Left ventricle myocardium inferior (tissue), 1 donor: ENCODE measurements around the gene RAB6B. TPM values are rescaled to one million over a fixed set of nuclear protein-coding genes. Genes with fewer than 3 reads are reported as not detected.

Experiments used
- DNase-seq: peaks from one replicate; pipeline ENCODE4 v3.0.0-alpha.2; 2020
- H3K27ac ChIP-seq: fragments of 200-600 bp; replicated peaks from 2 replicates; pipeline ENCODE4 v1.8.0; 2021
- H3K27me3 ChIP-seq: fragments of 200-600 bp; 2 replicates; pipeline ENCODE4 v1.8.0; 2021; ENCODE audit warnings: low read depth
- H3K36me3 ChIP-seq: fragments of 200-600 bp; 2 replicates; pipeline ENCODE4 v1.8.0; 2021
- H3K4me1 ChIP-seq: fragments of 200-600 bp; 2 replicates; pipeline ENCODE4 v1.8.0; 2021
- H3K4me3 ChIP-seq: fragments of 200-600 bp; 2 replicates; pipeline ENCODE4 v1.8.0; 2021; ENCODE audit warnings: mild to moderate bottlenecking, moderate library complexity
- H3K9me3 ChIP-seq: fragments of 200-600 bp; replicated peaks from 2 replicates; pipeline ENCODE4 v1.8.0; 2021
- intact Hi-C: fragments of 100-400 bp; cut with micrococcal nuclease; formaldehyde crosslinking; loops from one replicate; pipeline ENCODE4 v1.11.0; 2022
- total RNA-seq: library from RNA; stranded (reverse); fragmentation: NEBNext Ultra II Directional; extraction: Animal tissue kit (Norgen Biotek cat#: 25700); gene quantifications from one replicate; pipeline ENCODE4 v1.2.1, GENCODE V29; 2021
- TF ChIP-seq, protein P1 (sequence below): fragments of 200-600 bp; IDR thresholded peaks from 2 replicates; pipeline ENCODE4 v1.8.0; 2021; ENCODE audit warnings: antibody characterized with exemption, mild to moderate bottlenecking, borderline replicate concordance
- donor health status: DM: no; HTN: yes; CAD: no; lungs with severe emphysema.

The RAB6B gene
- total RNA-seq, 1 donor from 2014 or later: 59.1 TPM

DNA sequence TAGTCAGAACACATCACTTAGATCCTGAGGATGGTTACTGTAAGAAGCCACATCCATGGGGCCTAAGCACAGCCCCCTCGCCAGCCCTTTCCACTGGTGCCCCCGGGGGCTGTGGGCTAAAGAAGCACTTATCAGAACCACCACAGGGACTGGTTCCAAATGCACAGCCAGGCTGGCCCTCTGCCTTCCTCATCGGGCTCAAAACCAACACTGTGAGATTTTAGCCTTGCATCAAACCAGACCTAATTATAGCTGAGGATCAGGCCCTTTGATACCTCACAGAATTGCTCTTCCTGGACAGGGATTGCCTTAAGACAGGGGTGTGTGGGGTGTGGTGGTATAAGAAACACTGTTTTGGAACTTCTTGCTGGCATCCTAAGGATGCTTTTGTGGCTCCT is 66.4 kb downstream of the RAB6B start:
- no peaks in the 10 kb centered on the region for H3K27me3 ChIP-seq
- peaks cover 25% of the 10 kb centered on the region for H3K4me1 ChIP-seq
- intact Hi-C loops: no loop called here
- no peak overlapping the region for H3K4me3 ChIP-seq
- DNase-seq: no peak
- peak overlapping the region; percentile 72 for H3K27ac ChIP-seq
- TF ChIP-seq, protein P1, sequence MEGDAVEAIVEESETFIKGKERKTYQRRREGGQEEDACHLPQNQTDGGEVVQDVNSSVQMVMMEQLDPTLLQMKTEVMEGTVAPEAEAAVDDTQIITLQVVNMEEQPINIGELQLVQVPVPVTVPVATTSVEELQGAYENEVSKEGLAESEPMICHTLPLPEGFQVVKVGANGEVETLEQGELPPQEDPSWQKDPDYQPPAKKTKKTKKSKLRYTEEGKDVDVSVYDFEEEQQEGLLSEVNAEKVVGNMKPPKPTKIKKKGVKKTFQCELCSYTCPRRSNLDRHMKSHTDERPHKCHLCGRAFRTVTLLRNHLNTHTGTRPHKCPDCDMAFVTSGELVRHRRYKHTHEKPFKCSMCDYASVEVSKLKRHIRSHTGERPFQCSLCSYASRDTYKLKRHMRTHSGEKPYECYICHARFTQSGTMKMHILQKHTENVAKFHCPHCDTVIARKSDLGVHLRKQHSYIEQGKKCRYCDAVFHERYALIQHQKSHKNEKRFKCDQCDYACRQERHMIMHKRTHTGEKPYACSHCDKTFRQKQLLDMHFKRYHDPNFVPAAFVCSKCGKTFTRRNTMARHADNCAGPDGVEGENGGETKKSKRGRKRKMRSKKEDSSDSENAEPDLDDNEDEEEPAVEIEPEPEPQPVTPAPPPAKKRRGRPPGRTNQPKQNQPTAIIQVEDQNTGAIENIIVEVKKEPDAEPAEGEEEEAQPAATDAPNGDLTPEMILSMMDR: no peak
- no peaks in the 10 kb centered on the region for H3K9me3 ChIP-seq
- H3K36me3 ChIP-seq: peaks cover 18% of the 10 kb centered on the region

DNA sequence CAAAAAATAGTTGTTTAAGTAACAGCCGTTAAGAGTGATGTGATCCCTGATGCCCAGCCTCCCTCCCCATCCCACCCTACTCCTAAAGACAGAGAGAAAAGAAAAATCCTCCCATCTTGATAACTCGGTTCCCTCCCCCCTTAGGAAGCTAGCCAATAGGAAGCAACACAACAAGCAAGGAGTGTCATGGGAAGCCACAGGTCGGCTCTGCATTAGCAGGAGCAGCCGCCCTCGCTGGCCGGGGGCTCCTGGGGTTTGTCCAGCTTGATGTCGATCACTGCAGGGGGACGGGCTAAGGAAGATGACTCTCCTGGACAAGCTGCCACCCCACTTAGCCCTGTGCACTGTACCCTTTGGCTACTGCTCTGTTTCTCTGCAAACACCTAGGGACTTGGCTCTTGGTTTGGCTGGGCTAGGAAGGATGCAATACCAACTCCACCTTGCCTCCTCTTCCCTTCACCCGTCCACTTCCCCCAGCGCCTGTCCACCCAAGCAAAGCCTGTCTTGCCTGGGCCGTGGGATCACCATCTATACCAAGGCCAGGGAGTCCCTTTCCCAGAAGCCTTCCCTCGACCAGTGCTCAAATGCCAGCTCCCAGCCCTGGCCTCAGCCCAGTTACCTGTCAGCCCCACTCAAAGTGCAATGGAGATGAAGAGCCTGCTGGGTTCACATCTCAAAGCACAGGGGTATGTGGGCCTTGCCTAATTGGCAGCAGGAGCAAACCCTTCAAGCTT is 66.9 kb downstream of the RAB6B start:
- Histone ChIP-seq H3K27ac (peak overlapping the region; percentile 72), H3K36me3 (peaks cover 24% of the 10 kb centered on the region), H3K9me3 (no peaks in the 10 kb centered on the region), H3K4me3 (no peak overlapping the region), H3K4me1 (peaks cover 25% of the 10 kb centered on the region), H3K27me3 (no peaks in the 10 kb centered on the region)
- TF ChIP-seq, protein P1: no peak
- intact Hi-C loops: no loop called here
- peak; percentile 53 for DNase-seq

DNA sequence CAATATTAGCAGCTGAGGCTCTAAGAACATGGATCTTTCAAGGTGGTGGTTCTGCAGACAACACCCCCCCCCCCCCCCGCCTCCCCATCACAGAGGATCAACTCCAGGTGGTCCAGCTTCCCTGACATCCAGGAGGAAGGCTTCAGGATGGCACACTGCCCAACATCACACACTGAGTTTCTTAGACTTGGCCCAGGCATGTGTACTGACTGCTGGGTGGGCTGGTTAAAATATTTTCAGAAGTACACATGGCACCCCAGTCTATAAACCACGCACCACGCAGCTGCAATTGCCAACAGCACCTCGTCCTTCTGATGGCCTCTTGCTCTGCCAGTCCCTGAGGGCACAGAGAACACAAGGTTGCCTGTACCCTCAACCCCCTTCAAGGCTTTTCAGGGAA is 68.0 kb downstream of the RAB6B start:
- peaks cover 15% of the 10 kb centered on the region for H3K36me3 ChIP-seq
- no peak for DNase-seq
- intact Hi-C loops: no loop called here
- H3K9me3 ChIP-seq: no peaks in the 10 kb centered on the region
- H3K4me1 ChIP-seq: peaks cover 25% of the 10 kb centered on the region
- no peaks in the 10 kb centered on the region for H3K27me3 ChIP-seq
- H3K27ac ChIP-seq: no peak overlapping the region
- H3K4me3 ChIP-seq: no peak overlapping the region
- TF ChIP-seq, protein P1: no peak

DNA sequence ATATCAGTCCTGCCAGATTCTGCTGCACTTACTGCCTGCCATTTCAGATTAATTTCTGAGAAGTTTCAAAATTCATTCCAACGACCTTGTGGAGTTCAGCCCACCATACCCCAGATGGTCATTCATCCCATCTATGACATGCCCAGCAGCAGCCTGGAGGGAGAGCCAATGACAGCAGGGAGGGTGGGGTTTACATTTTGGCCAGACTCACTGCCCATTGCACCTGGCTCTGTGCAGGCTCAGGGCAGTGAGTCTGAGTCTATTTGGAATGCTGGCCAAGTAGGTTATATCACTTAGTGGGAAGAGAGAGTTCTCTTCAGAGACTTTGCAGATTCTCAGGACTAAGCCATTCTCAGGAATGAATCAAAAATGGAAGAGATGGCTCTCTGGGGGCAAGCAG is 68.5 kb downstream of the RAB6B start:
- no peak for DNase-seq
- Histone ChIP-seq H3K9me3 (no peaks in the 10 kb centered on the region), H3K4me3 (no peak overlapping the region), H3K4me1 (peaks cover 25% of the 10 kb centered on the region), H3K36me3 (peaks cover 13% of the 10 kb centered on the region), H3K27me3 (no peaks in the 10 kb centered on the region), H3K27ac (no peak overlapping the region)
- intact Hi-C loops: no loop called here
- TF ChIP-seq, protein P1: no peak

DNA sequence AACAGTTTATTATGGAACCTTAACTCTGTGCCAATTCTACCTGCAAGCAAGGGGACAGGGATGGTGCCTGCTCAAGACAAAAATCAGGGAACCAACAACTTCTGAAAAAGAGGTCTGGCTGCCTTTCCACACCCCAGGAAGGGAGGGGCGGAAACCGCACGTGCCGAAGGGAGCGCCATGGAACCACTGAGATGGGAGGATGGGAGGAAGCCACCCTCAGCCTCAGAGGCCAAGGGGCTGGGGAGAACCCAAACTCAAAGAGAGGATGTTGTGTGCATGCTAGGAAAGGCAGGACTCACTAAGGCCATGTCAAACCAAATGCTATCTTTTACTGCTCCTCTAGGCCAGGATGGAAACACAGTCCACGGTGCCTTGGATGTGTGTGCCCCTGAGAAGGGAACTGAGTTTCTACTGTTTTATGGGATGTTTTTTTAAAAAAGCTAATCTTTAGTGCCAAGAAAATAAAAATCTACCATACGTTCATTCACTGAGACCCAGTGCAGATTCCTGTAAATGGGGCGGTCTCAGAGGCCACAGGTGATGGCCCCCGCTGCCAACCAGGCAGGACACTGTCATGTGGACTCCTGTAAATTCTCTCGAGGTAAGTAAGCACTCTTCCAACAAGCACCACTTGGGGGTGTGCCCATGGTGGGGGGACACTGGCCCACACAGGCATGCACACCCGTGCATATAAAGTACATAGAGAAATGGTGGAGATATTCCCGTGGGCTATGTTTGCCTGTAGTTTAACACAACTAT is 69.5 kb downstream of the RAB6B start:
- no peak for DNase-seq
- Histone ChIP-seq H3K4me3 (no peak overlapping the region), H3K27ac (no peak overlapping the region), H3K27me3 (no peaks in the 10 kb centered on the region), H3K36me3 (peaks cover 16% of the 10 kb centered on the region), H3K4me1 (peaks cover 35% of the 10 kb centered on the region), H3K9me3 (no peaks in the 10 kb centered on the region)
- TF ChIP-seq, protein P1: no peak
- intact Hi-C loops: no loop called here
